HG03025 (cell line): ENCODE results near the gene OTULIN.
A peak's percentile ranks its signal among the peaks of the same experiment; 100 is the strongest.

ENCODE experiments used
- ATAC-seq: cut with Tn5 transposase; IDR thresholded peaks from one replicate; pipeline ENCODE4 v1.9.1; 2021; ENCODE audit warnings: mild to moderate bottlenecking, moderate library complexity; ENCODE audit not compliant: unreplicated experiment, low FRiP score

OTULIN gene

DNA sequence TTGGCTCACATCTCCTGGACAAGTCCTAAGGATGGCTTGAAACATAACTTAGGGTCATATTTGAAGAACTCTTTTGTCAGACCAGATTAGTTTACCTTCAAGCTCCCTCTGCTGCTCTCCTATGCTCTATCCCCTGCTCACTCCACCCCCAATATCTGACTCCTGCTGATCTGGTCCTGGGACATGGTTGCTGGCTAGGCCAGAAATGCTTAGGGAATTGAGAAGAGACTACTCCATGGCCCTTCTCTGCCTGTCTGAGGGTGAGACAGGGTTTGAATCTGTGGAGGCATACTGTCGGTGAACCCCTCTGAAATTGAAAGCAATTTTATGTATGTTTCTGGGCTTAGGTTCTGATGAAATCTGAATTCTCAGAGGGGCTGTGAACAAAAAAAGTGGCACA is 3.3 kb downstream of the OTULIN start:
- no peak for ATAC-seq

DNA sequence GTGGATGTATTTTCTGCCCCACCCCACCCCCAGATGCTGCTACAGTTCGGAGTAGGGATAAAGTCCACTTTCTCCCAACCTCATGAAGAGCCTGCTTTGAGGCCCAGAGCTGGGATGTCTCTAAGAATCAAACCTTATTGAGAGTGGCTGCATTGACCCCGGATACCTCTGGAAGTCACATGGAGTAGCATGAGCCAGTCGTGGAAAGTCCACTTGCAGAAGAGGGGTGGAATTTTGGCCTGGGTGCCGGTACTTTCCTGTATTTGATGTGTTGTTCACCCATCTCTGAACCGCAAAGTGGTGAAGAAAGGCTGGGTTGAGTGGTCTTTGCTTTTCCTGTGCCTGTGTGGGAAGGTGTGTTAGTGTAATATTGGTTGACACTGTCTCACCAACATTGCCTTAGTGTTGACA is 3.7 kb downstream of the OTULIN start:
- ATAC-seq = no peak

DNA sequence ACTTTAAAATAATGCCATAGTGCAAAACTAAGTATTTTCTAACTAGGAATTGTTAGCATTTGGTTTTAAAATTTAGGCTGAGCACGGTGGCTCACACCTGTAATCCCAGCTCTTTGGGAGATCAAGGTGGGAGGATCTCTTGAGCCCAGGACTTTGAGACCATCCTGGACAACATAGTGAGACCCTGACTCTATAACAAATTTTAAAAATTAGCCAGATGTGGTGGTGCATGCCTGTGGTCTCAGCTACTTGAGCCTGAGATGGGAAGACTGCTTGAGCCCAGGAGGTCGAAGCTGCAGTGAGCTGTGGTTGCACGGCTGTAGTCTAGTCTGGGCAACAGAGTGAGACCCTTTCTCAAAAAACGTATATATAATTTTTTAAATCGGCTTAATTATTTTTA is 4.9 kb downstream of the OTULIN start:
- ATAC-seq = no peak

DNA sequence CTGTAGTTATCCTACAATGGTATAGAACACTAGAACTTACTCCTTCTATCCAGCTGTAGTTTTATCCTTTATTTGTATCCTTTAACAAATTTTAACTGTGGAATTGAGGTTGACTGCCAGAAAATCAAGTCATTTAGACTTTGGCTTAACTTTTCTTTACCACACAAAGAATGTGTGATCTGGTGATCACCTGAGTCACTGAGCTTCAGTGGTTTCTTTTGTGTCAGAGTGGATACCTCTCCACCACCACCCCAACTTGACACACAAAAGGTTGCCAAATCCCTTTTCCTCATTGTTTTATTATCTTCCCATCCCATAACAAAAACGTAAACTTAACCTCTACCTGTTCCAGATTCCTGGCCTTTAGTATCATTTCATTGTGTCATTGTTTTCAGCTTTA is 5.5 kb downstream of the OTULIN start:
- no peak for ATAC-seq

DNA sequence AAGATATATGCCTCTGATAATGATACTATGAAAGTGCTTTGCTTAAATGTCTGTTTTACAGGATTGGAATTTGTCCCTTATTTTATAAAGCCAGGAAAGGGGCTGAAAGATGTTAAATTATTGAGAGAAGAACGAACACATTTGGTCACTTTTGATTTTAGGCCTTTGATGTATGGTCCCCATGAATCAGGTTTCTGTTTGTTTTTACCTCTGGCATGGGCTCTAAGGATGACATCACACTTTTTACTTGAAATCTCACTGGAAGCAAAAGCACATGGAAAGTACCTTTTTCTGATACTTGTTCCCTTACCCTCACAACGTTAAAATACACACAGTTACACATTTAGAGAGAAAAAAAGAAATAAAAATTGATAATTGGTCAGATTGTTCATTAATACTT is 6.9 kb downstream of the OTULIN start:
- ATAC-seq = no peak

DNA sequence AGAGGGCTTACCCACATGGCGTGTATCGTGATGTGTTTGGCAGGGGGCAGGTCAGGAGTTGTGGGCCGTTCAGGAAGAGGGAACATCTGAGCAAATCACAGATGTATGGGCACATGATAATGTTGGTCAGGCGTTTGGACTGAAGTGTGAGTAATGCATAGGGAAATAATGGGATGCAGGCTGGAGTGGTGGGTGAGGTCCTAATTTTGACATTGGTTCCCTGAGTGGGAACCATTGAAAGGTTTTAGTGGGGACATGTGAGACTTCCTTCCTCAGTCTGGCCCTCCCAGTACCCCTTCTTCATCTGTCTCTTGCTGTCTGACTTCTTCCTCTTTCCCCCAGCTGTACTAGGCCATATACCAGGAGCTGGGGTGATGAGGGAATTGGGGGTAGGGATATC is 7.6 kb downstream of the OTULIN start:
- no peak for ATAC-seq

DNA sequence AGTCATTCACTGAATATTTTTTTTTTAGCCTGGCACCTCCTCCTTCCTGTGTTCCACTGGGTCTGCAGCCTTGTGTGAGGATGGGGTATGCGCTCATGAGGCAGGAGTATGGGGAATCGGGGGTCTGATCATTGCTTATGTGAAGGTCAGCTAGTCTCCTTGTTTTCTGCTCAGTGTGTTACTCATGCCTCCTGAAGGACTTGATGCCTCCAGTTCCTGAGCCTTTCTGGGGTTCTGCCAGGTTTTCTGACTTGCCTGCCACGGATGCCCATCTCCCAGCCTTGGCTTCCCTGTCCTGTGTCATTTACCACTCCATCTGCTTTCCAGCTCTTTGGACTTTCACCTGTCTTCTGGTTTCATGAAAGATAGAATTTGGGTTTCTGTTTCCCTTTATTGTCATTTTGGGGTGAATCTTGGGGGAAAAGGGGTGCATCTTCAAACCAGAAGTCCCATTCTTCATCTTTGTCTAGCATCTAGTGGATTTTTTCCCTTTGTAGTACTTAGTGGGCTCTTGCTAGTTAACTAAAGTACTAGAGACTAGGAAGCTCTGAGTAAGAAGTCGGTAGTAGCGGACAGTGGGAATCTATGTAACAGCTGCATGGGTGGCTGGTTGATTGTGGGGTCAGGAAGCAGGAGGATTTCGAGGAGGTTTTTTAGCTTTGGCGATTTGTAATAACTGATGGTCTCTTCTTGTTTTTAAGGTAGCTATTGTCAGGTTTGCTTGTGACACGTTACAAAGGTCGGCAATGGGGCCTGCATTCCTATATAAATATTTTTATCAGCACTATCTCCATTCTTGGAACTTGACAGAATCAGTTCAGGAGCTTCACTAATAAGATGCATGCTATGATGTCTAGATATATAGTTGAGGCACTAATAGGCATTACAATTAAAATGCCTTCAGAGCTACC is 8.2 kb downstream of the OTULIN start:
- ATAC-seq = no peak

DNA sequence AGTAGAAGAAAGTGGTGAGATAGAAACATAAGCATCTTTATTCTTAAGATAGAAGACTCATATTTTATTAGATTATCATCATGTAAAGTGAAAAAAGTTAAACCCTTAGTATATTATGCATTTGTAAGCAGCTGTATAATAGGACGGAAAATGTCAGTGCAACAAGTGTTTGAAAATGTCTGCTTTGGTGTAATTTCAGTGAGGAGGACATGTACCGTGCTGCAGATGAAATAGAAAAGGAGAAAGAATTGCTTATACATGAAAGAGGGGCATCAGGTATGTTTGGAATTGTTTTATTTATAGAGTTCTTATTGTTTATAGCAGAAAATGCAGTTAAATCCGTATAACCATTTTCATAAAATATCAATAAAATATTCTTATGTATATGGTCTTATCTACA is 8.9 kb downstream of the OTULIN start:
- ATAC-seq = no peak

DNA sequence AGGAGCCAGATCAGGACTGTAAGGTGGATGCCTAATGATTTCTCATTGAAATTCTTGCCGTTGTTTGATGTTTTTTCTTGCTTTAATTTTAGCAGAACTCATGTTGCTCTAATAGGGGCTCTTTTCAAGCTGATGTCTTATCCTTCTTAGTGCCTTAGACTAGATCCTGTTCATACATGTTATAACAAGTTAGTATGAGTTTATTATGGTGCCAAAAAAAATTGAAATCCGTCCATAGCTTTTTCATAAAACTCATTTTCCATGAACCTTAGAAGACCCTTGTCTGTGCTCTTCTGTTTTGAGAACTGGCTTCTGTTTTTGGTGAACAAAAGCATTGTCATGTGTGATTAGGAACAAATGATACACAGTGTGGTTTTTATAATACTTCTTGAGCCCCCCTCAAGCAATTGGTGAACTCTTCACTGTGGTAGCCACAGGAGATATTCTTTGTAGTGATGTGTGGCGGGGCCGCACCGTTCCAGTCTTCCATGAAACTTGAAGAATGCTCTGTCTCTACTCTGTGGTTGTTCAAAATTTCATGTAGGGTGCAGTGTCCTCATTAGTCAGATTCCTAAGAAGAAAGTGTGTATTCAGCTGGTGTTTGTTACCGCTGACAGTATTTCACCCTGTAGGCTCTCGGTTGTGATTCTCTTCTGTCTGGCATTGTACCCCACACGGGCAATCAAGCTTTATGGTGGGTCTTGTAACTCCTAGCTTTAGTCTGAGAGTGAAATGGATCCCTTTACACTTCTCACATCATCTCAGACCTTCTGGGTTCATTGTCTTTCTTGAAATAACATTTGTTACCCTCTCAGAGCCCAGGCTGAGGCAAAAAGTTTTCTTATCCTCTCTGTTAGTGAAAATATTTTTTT is 10.7 kb downstream of the OTULIN start:
- peak; percentile 1 for ATAC-seq

DNA sequence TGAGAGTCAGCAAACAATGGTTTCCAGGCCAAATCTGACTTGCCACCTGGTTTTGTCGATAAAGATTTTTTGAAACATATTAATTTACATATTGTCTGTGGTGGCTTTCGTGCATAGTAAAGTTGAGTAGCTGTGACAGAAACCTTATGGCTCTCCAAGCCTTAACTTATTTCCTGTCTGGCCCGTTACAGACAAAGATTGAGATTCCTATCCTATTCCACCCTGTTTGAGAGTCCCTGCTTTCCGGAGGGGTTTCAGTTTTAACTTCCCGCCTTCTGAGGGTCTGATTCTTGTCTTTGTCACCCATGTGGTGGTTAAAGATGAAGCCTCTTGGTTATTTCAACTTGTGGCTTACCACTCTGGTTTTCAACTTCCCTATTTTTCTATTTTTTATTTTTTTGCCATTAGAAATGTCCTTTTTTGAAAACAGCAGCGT is 11.4 kb downstream of the OTULIN start:
- ATAC-seq = peak; percentile 54

DNA sequence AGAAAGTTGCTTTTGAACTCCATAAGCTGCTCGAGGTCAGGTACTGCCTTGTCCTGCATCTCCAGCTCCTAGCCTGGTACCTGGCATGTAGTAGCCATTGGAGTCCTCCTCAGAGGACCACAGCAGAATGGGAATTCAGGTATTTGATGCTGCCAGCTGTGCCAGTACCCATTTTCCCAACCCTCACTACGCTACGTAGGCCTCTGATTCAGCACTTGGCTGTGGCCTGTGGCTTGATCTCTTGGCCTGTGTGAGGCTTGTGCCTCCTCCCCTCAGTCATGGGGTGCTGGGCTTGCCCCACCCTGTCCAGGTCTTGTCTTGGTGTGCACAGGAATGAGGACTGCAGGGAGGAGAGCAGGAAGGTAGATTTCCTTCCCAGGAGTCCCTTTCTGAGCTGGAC is 11.8 kb downstream of the OTULIN start:
- ATAC-seq = peak; percentile 37

DNA sequence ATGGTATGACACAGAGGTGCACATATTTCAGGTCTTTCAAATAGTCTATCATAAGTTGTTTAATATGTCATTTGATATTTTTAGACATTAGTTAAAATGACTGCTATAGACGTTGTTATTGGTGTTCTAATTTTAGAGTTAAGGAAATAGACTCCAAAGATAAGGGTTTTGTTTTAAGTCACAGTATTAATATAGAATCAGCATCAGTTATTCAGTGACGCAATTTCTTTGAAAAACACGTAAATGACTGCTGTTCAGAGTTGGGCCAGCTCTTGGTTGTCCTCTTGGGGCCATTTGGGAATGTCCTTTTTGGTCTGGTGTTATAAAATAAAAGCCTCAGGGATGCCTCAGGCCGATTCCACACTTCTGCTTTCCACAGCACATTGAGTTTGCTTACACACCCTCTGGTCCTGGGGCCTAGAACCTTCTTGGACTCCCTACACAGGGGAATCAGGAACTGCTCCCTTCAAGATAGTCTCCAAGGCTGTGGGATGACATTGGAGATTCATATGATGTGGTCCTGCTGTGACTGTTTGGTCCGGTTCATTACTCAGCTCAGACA is 14.3 kb downstream of the OTULIN start:
- no peak for ATAC-seq

DNA sequence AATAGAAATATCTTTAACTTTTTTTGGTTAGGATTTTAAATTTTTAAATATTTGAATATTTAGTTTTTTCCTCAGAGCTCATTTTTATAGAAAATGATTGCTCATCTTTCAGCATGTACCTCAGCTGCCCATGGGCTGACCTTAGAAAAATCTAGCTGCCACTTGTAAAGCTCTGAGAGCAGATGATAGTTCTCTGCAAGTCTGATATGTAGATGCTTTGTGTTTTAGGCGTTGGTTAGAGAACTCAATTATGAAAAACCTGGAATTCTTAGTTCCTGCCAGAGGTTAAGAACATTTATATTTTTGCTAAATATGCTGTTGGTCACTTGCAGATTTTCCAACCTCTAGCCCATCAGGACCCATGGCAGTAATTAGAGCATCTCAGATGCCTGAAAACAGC is 15.1 kb downstream of the OTULIN start:
- ATAC-seq = no peak

DNA sequence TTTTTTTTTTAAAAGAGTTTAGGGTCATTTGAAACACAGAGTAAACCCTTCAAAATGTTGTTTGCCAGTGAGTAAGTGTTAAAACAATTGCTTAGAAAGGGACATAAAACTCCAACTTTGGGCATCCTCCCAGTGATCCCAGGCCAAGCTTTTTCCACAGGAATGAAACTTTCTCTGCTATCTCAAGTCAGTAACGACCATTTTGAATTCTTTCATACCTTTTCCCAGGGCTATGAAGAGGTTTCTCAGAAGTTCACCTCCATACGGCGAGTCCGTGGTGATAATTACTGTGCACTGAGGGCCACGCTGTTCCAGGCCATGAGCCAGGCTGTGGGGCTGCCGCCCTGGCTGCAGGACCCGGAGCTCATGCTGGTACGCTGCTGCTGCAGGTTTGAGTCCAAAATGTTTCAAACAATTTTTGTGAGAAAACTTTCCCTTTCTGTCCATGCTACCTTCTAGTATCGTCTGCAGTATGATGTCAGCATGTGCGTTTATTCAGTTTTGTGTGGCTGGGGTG is 16.8 kb downstream of the OTULIN start:
- ATAC-seq = no peak

DNA sequence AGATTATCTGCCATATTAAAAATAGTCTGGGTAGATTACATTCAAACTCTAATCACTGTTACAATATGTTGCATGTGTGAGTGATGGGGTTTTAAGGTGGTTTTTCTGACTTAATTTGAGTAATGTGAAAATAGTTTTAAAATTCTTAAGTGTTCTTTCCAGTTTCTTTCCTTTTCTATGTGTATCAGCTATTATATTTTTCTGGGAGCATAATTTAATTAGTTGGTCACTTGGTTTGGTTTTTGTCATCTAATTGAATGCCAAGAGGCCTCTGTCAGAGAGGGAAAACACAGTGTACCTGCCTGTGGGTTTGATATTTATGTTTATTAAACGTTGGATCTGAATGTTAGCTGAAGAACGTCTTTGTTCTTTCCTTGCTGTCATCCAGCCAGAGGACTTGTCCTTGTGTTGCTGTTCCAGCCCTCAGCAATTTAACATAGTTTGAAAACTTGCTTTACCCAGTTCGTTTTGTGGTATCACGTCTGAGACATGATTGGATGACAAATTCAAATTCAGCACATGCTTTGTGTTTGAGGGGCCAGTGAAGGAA is 19.5 kb downstream of the OTULIN start:
- ATAC-seq = no peak

DNA sequence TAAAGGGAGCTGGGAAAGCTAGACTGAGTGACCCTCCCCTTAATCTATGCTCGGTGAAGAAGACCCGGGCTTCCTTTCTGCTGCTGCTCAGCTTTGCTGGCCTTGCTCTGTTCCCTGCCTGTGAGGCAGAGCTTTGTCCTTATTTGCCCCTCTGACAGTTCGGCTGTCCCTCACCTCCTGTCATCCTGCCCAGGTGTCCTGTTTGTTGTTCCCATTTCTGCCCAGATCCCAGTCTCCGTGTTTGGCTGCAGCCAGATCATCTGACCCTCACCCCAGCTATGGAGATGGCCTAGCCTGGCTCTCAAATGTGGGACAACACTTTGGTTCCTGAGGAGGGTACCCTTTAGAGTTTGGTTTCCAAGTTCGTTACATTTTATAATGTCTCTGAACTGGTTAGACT is 20.2 kb downstream of the OTULIN start:
- no peak for ATAC-seq

DNA sequence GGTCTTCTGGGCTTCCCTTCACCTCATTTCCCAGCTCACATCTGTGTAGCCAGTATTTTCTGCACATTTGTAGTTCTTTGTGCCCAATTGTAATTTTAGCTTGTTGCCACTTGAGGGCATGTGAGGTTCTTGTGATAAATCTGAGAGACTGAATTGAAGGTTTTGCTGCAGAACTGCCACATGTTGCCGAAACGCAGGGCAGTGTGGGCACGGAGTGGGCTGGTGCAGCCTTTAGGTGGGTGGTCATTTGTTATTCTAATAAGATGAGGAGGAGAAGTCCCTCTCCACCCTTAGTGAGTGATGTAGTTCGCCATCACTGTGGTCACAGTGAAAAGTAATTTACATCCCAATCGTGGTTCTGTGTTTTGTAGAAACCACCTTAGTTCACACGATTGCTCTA is 21.2 kb downstream of the OTULIN start:
- ATAC-seq = peak; percentile 93

DNA sequence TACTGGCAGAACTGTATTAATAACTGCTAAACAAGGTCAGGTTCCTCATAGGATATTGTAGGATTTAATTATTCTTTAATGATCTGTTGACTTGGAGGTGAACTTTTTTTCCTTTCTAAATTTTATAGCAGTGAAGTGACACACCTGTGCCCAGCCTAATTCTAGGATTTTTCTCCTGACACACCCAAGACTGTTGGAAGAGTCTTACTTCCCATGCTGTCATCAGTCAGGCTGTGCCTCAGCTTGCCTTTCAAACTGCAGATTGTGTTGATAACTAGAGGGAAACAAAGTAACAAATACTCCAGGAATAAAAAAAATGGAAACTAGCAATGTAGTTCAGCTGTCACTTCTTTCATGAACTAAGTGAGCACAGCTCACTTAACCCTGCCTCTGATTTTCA is 22.0 kb downstream of the OTULIN start:
- no peak for ATAC-seq

DNA sequence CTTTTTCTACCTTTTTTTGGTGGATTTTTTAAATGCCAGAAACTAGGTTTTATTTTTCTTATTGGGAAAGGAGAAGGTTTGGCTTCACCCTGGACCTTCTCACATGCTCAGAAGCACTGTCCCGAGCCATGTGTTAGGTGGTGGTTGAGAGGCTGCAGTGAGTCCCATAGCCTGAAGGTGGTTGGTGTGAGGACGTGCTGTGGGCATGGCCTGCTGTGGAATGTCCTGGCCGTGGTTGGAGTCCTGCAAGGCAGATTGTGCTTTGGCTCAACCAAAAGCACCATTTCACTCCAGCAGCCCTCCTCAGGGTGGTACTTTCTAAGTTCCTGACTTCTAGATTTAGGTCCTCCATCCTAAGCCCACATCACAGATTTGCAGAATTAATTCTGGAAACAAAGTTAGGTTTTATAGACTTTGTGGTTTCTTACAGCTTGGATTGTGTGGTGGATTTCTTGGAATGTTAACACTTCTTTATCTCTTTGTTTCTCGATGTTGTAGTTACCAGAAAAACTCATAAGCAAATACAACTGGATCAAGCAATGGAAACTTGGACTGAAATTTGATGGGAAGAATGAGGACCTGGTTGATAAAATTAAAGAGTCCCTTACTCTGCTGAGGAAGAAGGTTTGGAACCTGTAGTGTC is 22.6 kb downstream of the OTULIN start:
- ATAC-seq = no peak

DNA sequence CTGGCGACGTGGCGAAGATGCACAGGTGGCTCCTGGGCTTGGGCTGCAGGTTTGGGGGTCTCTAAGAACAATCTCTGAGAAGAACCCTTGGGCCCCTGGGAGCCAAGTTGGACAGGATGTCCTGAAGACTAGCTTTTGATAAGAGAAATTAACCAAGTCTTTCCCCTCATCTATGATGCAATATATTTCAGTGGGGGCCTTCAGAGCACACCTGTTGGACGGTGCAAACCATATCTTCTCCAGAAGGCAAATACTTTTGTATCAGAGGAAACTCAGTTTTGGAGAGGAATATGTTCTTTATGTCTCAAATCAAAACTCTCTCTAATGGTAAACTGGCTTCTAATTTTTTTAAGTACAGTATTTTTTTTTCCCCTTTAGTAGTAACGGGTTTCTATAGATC is 28.6 kb downstream of the OTULIN start:
- ATAC-seq = no peak
